Activated CD8-positive, alpha-beta T cell treated with anti-CD3 and anti-CD28 coated beads, Interleukin-2, amount 10 ng/mL, durations not matched to agents 7 days and 5 days (primary cell): Measurements from ENCODE around the gene ASCC1. TPM values are rescaled to one million over a fixed set of nuclear protein-coding genes. Genes with fewer than 3 reads are reported as not detected.

Source experiments
- ATAC-seq: fragments of 150-1000 bp; cut with Tn5 transposase; one replicate; pipeline ENCODE4 v1.10.0; 2021; ENCODE audit warnings: moderate library complexity
- CTCF ChIA-PET: fragments of 350-600 bp; sonication (Branson Sonifier 250); formaldehyde crosslinking; loops from one replicate; lab custom pipeline; 2021; ENCODE audit warnings: antibody characterized with exemption; lab: Charles Lee
- POLR2A ChIA-PET: fragments of 350-600 bp; sonication (Branson Sonifier 250); formaldehyde crosslinking; loops from one replicate; lab custom pipeline; 2021; ENCODE audit warnings: antibody characterized with exemption; lab: Charles Lee
- DNase-seq: peaks from one replicate; pipeline ENCODE4 v3.0.0-alpha.2; 2020
- H3K27ac Mint-ChIP-seq: one replicate; pipeline ENCODE4 v1.8.0; 2021; ENCODE audit warnings: mild to moderate bottlenecking, mixed read lengths
- H3K27me3 Mint-ChIP-seq: one replicate; pipeline ENCODE4 v1.8.0; 2021; ENCODE audit warnings: low read depth, mixed read lengths
- H3K36me3 Mint-ChIP-seq: one replicate; pipeline ENCODE4 v1.8.0; 2021; ENCODE audit warnings: low read depth, mixed read lengths
- H3K4me1 Mint-ChIP-seq: one replicate; pipeline ENCODE4 v1.8.0; 2021; ENCODE audit warnings: low read depth, mixed read lengths
- H3K4me3 Mint-ChIP-seq: one replicate; pipeline ENCODE4 v1.8.0; 2021; ENCODE audit warnings: mild to moderate bottlenecking, mixed read lengths
- H3K9me3 Mint-ChIP-seq: one replicate; pipeline ENCODE4 v1.8.0; 2022; ENCODE audit warnings: mixed read lengths; ENCODE audit not compliant: insufficient read depth
- total RNA-seq, 2 experiments: library from RNA; stranded (reverse); gene quantifications; one replicate each; pipeline ENCODE4 v1.2.3, GENCODE V29; 2021

ASCC1 gene
- total RNA-seq, 2 experiments from 2014 or later, result 34.8 to 40.3 TPM

DNA sequence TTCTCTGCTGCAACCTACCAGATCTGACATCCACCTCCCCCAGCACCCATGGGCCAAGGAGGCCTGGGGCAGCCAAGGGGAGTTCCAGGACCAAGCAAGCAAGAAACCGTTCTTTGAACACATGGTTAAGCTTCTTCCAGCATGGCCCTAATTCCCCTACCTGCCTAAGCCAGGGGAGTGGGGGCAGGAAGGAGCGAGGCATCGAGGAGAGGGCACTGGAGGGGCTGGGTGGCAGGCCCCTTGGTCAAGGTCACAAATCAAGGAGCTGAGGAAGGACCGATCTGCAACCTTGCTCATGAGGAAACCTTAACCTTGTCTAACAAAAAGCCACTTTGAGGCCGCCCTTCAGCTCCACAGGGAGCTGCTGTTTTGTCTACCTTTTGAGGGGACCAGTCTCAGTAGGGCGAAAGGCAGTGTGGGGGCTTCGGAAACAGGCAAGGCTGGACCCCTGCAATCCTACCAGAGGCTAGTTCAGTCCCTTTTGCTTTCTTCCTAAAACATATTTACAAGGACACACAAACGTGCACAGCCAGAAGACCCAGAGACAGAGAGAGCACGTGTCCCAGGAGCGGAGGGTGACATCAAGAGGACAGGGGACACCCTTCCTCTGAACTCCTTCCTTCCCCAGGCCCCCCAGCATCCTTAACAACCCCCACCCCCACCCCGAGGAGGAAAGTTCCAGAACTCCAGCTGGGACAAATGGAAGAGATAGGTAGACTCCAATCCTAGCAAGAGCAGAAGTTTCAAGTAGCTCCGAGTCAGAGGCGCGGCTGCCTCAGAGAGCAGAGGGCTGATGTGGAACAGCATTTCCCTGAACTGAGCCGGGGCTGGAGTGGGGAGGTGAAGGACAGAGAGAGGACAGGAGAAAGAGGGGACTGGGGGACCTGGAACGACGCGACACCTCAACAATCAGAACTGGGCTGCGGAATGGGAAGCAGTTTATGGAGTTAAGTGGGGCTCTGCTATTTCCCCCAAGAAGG lies 155.9 kb downstream of the ASCC1 start:
- H3K27me3 Mint-ChIP-seq, result no peaks in the 10 kb centered on the region
- ATAC-seq (no peak), DNase-seq (no peak)
- POLR2A ChIA-PET, result interaction anchor here (0.8 to 1.3 kb wide), 4 partner anchors 8 to 19 kb away, joined by 3 to 4 read pairs (median 3); no protein-coding TSS in a partner anchor
- no peaks in the 10 kb centered on the region for H3K4me1 Mint-ChIP-seq
- CTCF ChIA-PET, result interaction anchor here (1.3 to 5.4 kb wide), 3 partner anchors 11 to 281 kb away, joined by 4 to 50 read pairs (median 4); no protein-coding TSS in a partner anchor
- H3K27ac Mint-ChIP-seq, result peak overlapping the region; percentile 27
- no peaks in the 10 kb centered on the region for H3K9me3 Mint-ChIP-seq
- no peak overlapping the region for H3K4me3 Mint-ChIP-seq
- peaks cover 43% of the 10 kb centered on the region for H3K36me3 Mint-ChIP-seq

DNA sequence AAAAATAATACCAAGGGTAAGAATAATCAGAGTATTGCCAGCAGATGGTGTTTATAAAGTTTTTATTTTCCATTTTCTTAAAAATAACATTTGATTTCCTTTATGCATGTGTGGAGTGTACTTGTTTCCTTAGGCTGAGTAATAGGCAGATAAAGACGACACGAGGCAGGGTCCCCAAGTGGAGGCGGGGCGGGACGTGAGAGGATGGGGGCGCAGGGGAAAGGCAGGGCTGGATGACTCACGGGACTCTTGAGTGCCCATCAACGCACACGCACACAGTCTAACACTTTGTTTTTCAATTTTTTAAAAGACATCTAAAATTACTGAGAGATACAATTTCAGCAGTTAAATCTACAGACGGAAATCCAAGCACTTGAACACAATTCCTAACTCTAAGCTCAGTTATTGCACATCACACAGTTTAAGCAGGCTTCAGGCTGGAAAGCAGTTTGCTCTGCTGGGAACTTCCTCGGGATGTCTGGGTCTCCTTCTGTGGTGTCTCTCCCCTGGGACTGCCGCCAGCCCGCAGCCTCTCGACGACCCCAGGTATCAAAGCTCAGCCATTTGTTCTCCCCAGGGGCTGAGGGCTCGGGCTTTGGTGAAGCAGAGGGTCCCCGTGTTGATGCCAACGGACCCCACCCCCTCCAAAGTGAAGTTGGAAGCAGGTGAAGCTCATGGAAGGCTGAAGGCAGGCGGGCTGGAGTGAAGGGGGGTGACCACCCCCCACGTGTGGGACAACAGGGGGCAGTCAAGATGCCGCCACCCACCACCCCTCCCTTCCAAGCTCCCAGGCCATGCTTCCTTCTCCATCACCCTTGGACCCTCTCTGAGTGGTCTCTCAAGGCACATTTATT lies 156.9 kb downstream of the ASCC1 start:
- Mint-ChIP-seq H3K4me3 (no peak overlapping the region), H3K36me3 (peaks cover 39% of the 10 kb centered on the region), H3K27ac (peak overlapping the region; percentile 23), H3K27me3 (no peaks in the 10 kb centered on the region), H3K4me1 (peaks cover 4% of the 10 kb centered on the region), H3K9me3 (no peaks in the 10 kb centered on the region)
- POLR2A ChIA-PET, result interaction anchor here (0.8 to 1.3 kb wide), 5 partner anchors 9 to 295 kb away, joined by 3 to 4 read pairs (median 3); partner anchors contain the start of gene DNAJB12
- ATAC-seq, result no peak
- no peak for DNase-seq
- CTCF ChIA-PET, result interaction anchor here (1.3 to 5.4 kb wide), 3 partner anchors 10 to 282 kb away, joined by 4 to 50 read pairs (median 4); no protein-coding TSS in a partner anchor

DNA sequence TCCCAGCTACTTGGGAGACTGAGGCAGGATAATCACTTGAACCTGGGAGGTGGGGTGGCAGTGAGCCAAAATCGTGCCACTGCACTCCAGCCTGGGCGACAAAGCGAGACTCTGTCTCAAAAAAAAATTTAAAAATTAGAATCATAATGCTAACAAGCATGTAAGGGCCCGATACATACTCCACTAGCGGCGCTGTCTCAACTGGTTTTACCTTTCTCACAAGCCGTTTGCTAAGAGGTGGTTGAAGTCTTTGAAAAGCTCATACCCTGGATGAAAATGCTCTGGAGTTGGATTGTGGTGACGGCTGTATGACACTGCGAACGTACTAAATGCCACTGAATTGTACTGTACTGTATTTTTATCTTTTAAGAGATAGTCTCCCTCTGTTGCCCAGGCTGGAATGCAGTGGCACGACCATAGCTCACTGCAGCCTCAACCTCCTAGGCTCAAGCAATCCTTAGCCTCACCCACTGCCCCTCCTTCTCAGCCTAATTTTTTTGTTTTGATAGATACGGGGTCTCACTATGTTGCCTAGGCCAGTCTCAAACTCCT lies 157.7 kb downstream of the ASCC1 start:
- Mint-ChIP-seq H3K4me1 (peaks cover 4% of the 10 kb centered on the region), H3K4me3 (no peak overlapping the region), H3K27me3 (no peaks in the 10 kb centered on the region), H3K9me3 (no peaks in the 10 kb centered on the region), H3K36me3 (peaks cover 34% of the 10 kb centered on the region), H3K27ac (no peak overlapping the region)
- no peak for ATAC-seq
- no peak for DNase-seq
- ChIA-PET POLR2A (interaction anchor here (0.9 to 1.1 kb wide), 2 partner anchors 10 to 296 kb away, joined by 3 read pairs; partner anchors contain the start of gene DNAJB12), CTCF (interaction anchor here (2.0 to 5.4 kb wide), 2 partner anchors 10 to 283 kb away, joined by 4 to 50 read pairs; no protein-coding TSS in a partner anchor)

DNA sequence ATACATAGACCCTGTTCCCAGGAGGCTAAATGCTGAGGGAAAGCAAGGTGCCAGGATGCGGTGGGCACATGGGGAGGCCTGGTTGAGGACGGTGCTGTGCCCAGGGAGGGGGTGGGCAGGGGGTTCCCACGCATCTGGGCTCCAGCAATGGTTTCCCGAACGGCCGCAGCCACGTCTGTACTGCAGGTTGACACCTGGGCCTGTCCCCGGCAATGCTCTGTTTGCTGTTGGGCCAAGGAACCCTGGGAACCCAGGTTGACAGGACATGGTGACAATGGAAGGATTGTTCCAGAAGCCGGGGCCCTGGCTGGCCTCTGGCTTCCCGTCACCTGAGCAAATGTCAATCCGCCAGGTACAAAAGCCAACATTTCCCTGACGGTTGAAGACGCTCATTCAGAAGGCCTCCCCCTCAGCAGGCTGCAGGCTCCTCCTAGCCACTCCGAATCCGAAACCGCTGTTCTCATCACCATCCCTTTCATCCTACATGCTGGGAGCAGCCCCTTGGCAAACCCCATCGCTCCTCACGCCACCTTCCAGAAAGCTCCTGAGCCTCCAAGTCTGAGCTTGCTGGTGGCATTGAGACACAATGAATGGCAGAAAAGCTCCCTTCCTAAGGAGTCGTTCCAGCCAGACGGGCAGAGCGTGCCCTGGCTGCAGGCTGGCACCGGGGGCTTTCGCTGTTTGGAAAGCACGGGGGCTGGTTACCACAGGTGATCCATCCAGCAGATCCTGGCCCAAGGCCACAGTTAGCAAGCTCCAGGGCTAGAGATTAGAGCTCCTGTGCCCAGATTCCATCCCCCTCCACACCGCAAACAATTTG lies 158.9 kb downstream of the ASCC1 start:
- DNase-seq (no peak), ATAC-seq (no peak)
- H3K4me1 Mint-ChIP-seq, result peaks cover 4% of the 10 kb centered on the region
- ChIA-PET CTCF (interaction anchor here (5.4 kb wide), 1 partner anchor 8 kb away, joined by 50 read pairs; no protein-coding TSS in a partner anchor), POLR2A (interaction anchor here (0.9 to 1.1 kb wide), 2 partner anchors 11 to 14 kb away, joined by 3 to 5 read pairs; no protein-coding TSS in a partner anchor)
- H3K27ac Mint-ChIP-seq, result peak overlapping the region; percentile 6
- H3K27me3 Mint-ChIP-seq, result no peaks in the 10 kb centered on the region
- H3K36me3 Mint-ChIP-seq, result peaks cover 22% of the 10 kb centered on the region
- H3K9me3 Mint-ChIP-seq, result no peaks in the 10 kb centered on the region
- H3K4me3 Mint-ChIP-seq, result no peak overlapping the region

DNA sequence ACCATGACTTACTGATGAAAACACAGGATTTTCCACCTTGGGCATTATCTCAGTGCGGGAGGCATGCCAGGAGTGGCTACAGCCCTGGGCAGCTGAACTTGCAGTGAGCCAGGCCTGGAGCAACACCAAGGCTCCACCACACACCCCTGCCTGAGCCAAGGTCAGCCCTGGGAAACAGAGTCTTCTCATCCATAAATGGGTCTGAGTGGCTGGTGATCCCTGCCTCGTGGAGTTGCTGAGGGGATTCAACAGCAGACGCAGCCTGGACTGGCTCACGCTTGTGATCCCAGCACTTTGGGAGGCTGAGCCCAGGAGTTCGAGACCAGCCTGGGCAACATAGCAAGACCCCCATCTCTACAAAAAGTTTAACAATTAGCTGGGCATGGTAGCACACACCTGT lies 160.0 kb downstream of the ASCC1 start:
- ATAC-seq, result no peak
- no peak for DNase-seq
- Mint-ChIP-seq H3K9me3 (no peaks in the 10 kb centered on the region), H3K27me3 (no peaks in the 10 kb centered on the region), H3K27ac (no peak overlapping the region), H3K36me3 (peaks cover 12% of the 10 kb centered on the region), H3K4me1 (peaks cover 4% of the 10 kb centered on the region), H3K4me3 (no peak overlapping the region)
- CTCF ChIA-PET, result no interaction called here
- POLR2A ChIA-PET, result no interaction called here

DNA sequence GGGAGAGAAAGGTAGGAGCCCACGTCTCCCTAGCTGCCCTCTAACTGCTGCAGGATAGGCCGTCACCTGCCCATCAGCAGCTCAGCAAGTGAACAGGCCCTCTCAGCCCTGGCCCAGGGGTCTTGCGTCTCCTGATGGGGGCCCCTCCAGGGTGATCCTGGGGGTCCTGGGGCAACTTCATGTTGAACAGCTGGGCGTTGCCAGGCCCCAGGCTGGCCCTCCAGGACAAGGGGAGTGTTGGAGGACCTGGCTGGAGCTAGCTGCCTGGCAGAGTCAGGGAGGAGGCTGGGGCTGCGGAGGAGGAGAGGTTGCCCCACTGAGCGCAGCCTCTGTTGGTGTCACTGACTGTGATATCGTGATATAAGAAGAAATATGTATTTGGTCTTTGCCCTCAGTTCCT lies 162.4 kb downstream of the ASCC1 start:
- ATAC-seq, result no peak

DNA sequence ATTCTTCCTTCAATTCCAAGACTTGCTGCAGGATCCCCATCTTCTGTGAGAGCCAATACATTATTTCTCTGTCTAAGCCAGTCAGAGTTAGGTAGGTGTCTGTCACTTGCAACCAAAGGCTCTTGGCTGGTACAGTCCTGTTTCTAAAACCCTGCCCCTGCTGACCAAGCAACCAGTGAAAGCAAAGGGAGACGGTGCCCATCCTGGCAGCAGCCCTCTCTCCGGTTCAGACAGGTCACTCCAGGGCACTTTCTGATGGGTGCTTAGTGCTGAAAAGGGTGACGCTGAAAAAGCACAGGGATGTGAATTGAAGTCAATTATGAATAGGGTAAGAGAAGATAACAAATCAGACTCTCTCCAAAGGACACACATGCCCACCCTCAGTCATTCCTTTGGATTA lies 165.2 kb downstream of the ASCC1 start:
- DNase-seq (no peak), ATAC-seq (no peak)
- CTCF ChIA-PET, result interaction anchor here (0.7 to 4.6 kb wide), 5 partner anchors 13 to 291 kb away, joined by 3 to 97 read pairs (median 24); no protein-coding TSS in a partner anchor
- Mint-ChIP-seq H3K4me3 (no peak overlapping the region), H3K36me3 (no peaks in the 10 kb centered on the region), H3K4me1 (peaks cover 11% of the 10 kb centered on the region), H3K27me3 (no peaks in the 10 kb centered on the region), H3K9me3 (peaks cover 3% of the 10 kb centered on the region), H3K27ac (no peak overlapping the region)
- POLR2A ChIA-PET, result interaction anchor here (1.0 kb wide), 1 partner anchor 9 kb away, joined by 3 read pairs; no protein-coding TSS in a partner anchor

More for the DNA sequence above, 162.4 kb downstream of the ASCC1 start:
- ChIA-PET CTCF (interaction anchor here (1.2 to 2.2 kb wide), 3 partner anchors 98 to 284 kb away, joined by 3 to 7 read pairs (median 6); no protein-coding TSS in a partner anchor), POLR2A (interaction anchor here (0.7 kb wide), 1 partner anchor 18 kb away, joined by 3 read pairs; no protein-coding TSS in a partner anchor)
- Mint-ChIP-seq H3K9me3 (peaks cover 2% of the 10 kb centered on the region), H3K4me3 (no peak overlapping the region), H3K4me1 (peaks cover 5% of the 10 kb centered on the region), H3K36me3 (no peaks in the 10 kb centered on the region), H3K27ac (no peak overlapping the region), H3K27me3 (no peaks in the 10 kb centered on the region)
- DNase-seq, result no peak

DNA sequence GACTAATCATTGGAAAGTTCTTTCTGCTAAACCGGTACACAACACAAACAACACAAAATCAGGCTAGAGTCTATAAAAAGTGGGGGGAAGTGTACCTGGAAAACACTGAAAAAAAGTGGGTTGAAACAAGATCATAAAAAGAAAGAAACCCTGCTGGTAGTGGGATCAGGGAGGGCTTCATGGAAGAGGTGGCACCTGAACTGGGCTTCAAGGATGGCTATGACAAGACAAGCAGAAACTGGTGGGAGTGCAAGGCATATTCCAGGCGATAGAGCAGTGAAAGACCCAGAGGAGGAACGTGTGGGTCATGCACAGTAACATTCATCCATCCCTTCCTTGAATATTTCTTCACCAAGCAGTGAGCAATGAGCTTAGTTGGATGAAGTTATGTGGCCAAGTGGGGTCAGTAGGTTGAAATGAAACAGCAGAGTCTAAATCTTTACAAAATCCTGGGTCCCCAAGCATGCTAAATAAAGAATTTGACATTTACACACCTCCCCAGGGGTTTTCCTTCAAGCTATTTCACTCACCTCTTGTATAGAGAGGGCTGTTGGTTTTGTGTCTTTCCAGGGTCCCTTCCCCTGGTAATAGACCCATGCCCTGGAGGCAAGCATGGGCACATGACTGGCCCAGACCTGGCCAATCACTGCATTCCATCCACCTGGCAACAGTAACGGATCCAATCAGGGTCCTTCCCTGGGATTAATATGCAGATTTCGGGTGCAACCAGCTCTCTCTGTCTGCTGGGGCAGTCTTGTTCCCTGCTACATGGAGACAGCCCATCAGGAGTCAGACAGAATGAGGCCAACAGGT lies 165.9 kb downstream of the ASCC1 start:
- DNase-seq (no peak), ATAC-seq (no peak)
- Mint-ChIP-seq H3K36me3 (no peaks in the 10 kb centered on the region), H3K9me3 (peaks cover 3% of the 10 kb centered on the region), H3K27me3 (no peaks in the 10 kb centered on the region), H3K27ac (no peak overlapping the region), H3K4me3 (no peak overlapping the region), H3K4me1 (peaks cover 16% of the 10 kb centered on the region)
- ChIA-PET CTCF (interaction anchor here (0.9 to 4.6 kb wide), 12 partner anchors 9 to 287 kb away, joined by 3 to 97 read pairs (median 22); no protein-coding TSS in a partner anchor), POLR2A (interaction anchor here (0.6 to 1.0 kb wide), 4 partner anchors 9 to 166 kb away, joined by 3 to 5 read pairs (median 4); partner anchors contain the start of gene ASCC1)

DNA sequence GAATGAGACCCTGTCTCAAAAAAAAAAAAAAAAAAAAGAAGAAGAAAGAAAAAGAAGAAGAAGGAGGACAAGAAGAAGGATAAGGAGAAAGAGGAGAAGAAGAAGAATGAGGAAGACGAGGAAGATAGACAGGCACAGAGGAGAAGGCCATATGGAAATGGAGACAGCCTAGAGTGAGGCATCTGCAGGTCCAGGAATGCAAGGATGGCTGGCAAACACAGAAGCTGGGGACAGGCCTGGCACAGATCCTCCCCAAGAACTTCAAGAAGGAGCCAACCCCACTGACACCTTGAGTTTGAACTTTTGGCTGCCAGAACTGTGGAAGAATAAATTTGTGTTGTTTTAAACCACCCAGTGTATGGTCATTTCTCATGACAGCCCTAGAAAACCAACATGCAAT lies 166.6 kb downstream of the ASCC1 start:
- Mint-ChIP-seq H3K27ac (no peak overlapping the region), H3K4me3 (no peak overlapping the region), H3K4me1 (peaks cover 14% of the 10 kb centered on the region), H3K36me3 (no peaks in the 10 kb centered on the region), H3K9me3 (peaks cover 3% of the 10 kb centered on the region), H3K27me3 (no peaks in the 10 kb centered on the region)
- ChIA-PET POLR2A (interaction anchor here (0.7 kb wide), 2 partner anchors 12 to 167 kb away, joined by 3 to 4 read pairs; partner anchors contain the start of gene ASCC1), CTCF (interaction anchor here (0.9 to 4.6 kb wide), 39 partner anchors 10 to 780 kb away, joined by 3 to 97 read pairs (median 8); partner anchors contain the start of genes ANAPC16, ASCC1 and DDIT4)
- DNase-seq (no peak), ATAC-seq (no peak)
